ENCODE results near the gene ZFAND5.

Gene ZFAND5

GRCh38 chr9:72334658-72335337 lies 30.2 kb downstream of the ZFAND5 start:
- no peak for DNase-seq (ENCODE audit: extremely low spot score)
- POLR2A ChIA-PET: no interaction called here
- CTCF ChIA-PET: no interaction called here
- TF ChIP-seq TARDBP (IDR thresholded peaks at IDR 0.05) (no peak), FOXA1 (IDR thresholded peaks at IDR 0.05) (no peak)

GRCh38 chr9:72333709-72334108 lies 31.3 kb downstream of the ZFAND5 start:
- no peak for TF ChIP-seq FOXK2 (IDR thresholded peaks at IDR 0.05)
- TF ChIP-seq FOXA1 (IDR thresholded peaks at IDR 0.05): no peak
- TF ChIP-seq ARNT (IDR thresholded peaks at IDR 0.05): no peak
- no peak for TF ChIP-seq L3MBTL2 (conservative IDR thresholded peaks at IDR 0.05)
- TF ChIP-seq ZNF384 (IDR thresholded peaks at IDR 0.05): no peak
- no peak for TF ChIP-seq TARDBP (IDR thresholded peaks at IDR 0.05)
- no peak for TF ChIP-seq ELF4 (IDR thresholded peaks at IDR 0.05)
- TF ChIP-seq SUZ12 (IDR thresholded peaks at IDR 0.05): no peak
- TF ChIP-seq PKNOX1 (IDR thresholded peaks at IDR 0.05): no peak
- DNase-seq (ENCODE audit: extremely low spot score): peak; percentile 12
- ChIA-PET CTCF (no interaction called here), POLR2A (no interaction called here)

- ChIA-PET POLR2A (no interaction called here), CTCF (no interaction called here)
- no peak for TF ChIP-seq LEF1 (IDR thresholded peaks at IDR 0.05; ENCODE audit: borderline replicate concordance)
- TF ChIP-seq CTBP1 (IDR thresholded peaks at IDR 0.05; ENCODE audit: borderline replicate concordance): no peak
- no peak for TF ChIP-seq PKNOX1 (IDR thresholded peaks at IDR 0.05)
- no peak for TF ChIP-seq L3MBTL2 (conservative IDR thresholded peaks at IDR 0.05)
- no peak for TF ChIP-seq FOXM1 (IDR thresholded peaks at IDR 0.05; ENCODE audit: borderline replicate concordance)
- no peak for TF ChIP-seq NFRKB (IDR thresholded peaks at IDR 0.05)
- TF ChIP-seq FOXK2 (IDR thresholded peaks at IDR 0.05): no peak
- TF ChIP-seq TARDBP (IDR thresholded peaks at IDR 0.05): no peak
- no peak for TF ChIP-seq FOXA1 (IDR thresholded peaks at IDR 0.05)
- TF ChIP-seq BHLHE40 (IDR thresholded peaks at IDR 0.05; ENCODE audit: borderline replicate concordance): no peak
- TF ChIP-seq SP1 (IDR thresholded peaks at IDR 0.05): no peak
- TF ChIP-seq ARNT (IDR thresholded peaks at IDR 0.05): no peak
- no peak for TF ChIP-seq SUZ12 (IDR thresholded peaks at IDR 0.05)
- no peak for TF ChIP-seq ZNF384 (IDR thresholded peaks at IDR 0.05)
- no peak for DNase-seq (ENCODE audit: extremely low spot score)
Measured at GRCh38 chr9:72333197-72333596, 31.8 kb downstream of the ZFAND5 start.

GRCh38 chr9:72332351-72332750 lies 32.7 kb downstream of the ZFAND5 start:
- CTCF ChIA-PET: no interaction called here
- no peak for TF ChIP-seq FOXM1 (IDR thresholded peaks at IDR 0.05; ENCODE audit: borderline replicate concordance)
- no peak for TF ChIP-seq FOXK2 (IDR thresholded peaks at IDR 0.05)
- no peak for TF ChIP-seq SUZ12 (IDR thresholded peaks at IDR 0.05)
- no peak for TF ChIP-seq HDGF (IDR thresholded peaks at IDR 0.05; ENCODE audit: borderline replicate concordance)
- no peak for TF ChIP-seq PKNOX1 (IDR thresholded peaks at IDR 0.05)
- no peak for TF ChIP-seq SP1 (IDR thresholded peaks at IDR 0.05)
- no peak for TF ChIP-seq NFRKB (IDR thresholded peaks at IDR 0.05)
- TF ChIP-seq FOXA1 (IDR thresholded peaks at IDR 0.05): no peak
- no peak for TF ChIP-seq ZNF384 (IDR thresholded peaks at IDR 0.05)
- no peak for TF ChIP-seq CTBP1 (IDR thresholded peaks at IDR 0.05; ENCODE audit: borderline replicate concordance)
- POLR2A ChIA-PET: no interaction called here

GRCh38 chr9:72327631-72328030 lies 37.4 kb downstream of the ZFAND5 start:
- no peak for DNase-seq (ENCODE audit: extremely low spot score)
- CTCF ChIA-PET: no interaction called here
- POLR2A ChIA-PET: no interaction called here
- TF ChIP-seq HDGF (IDR thresholded peaks at IDR 0.05; ENCODE audit: borderline replicate concordance): no peak
- no peak for TF ChIP-seq NFRKB (IDR thresholded peaks at IDR 0.05)
- TF ChIP-seq FOXK2 (IDR thresholded peaks at IDR 0.05): no peak
- no peak for TF ChIP-seq TARDBP (IDR thresholded peaks at IDR 0.05)
- TF ChIP-seq BHLHE40 (IDR thresholded peaks at IDR 0.05; ENCODE audit: borderline replicate concordance): no peak
- TF ChIP-seq ELF4 (IDR thresholded peaks at IDR 0.05): no peak
- TF ChIP-seq LEF1 (IDR thresholded peaks at IDR 0.05; ENCODE audit: borderline replicate concordance): no peak
- TF ChIP-seq FOXA1 (IDR thresholded peaks at IDR 0.05): no peak
- TF ChIP-seq SUZ12 (IDR thresholded peaks at IDR 0.05): no peak
- no peak for TF ChIP-seq CTBP1 (IDR thresholded peaks at IDR 0.05; ENCODE audit: borderline replicate concordance)
- TF ChIP-seq PKNOX1 (IDR thresholded peaks at IDR 0.05): no peak
- TF ChIP-seq SP1 (IDR thresholded peaks at IDR 0.05): no peak
- TF ChIP-seq FOXM1 (IDR thresholded peaks at IDR 0.05; ENCODE audit: borderline replicate concordance): no peak
- TF ChIP-seq ARNT (IDR thresholded peaks at IDR 0.05): no peak
- TF ChIP-seq L3MBTL2 (conservative IDR thresholded peaks at IDR 0.05): no peak
- no peak for TF ChIP-seq ZNF384 (IDR thresholded peaks at IDR 0.05)

More at GRCh38 chr9:72332351-72332750, 32.7 kb downstream of the ZFAND5 start:
- DNase-seq (ENCODE audit: extremely low spot score): no peak

- no peak for DNase-seq (ENCODE audit: extremely low spot score)
- POLR2A ChIA-PET: no interaction called here
- CTCF ChIA-PET: no interaction called here
Measured at GRCh38 chr9:72326641-72327040, 38.4 kb downstream of the ZFAND5 start.

More at GRCh38 chr9:72326641-72327040, 38.4 kb downstream of the ZFAND5 start:
- no peak for TF ChIP-seq HDGF (IDR thresholded peaks at IDR 0.05; ENCODE audit: borderline replicate concordance)
- no peak for TF ChIP-seq L3MBTL2 (conservative IDR thresholded peaks at IDR 0.05)
- TF ChIP-seq ELF4 (IDR thresholded peaks at IDR 0.05): no peak
- TF ChIP-seq BHLHE40 (IDR thresholded peaks at IDR 0.05; ENCODE audit: borderline replicate concordance): no peak
- TF ChIP-seq TARDBP (IDR thresholded peaks at IDR 0.05): no peak
- TF ChIP-seq ARNT (IDR thresholded peaks at IDR 0.05): no peak
- no peak for TF ChIP-seq FOXK2 (IDR thresholded peaks at IDR 0.05)
- no peak for TF ChIP-seq FOXM1 (IDR thresholded peaks at IDR 0.05; ENCODE audit: borderline replicate concordance)
- TF ChIP-seq SUZ12 (IDR thresholded peaks at IDR 0.05): no peak
- TF ChIP-seq PKNOX1 (IDR thresholded peaks at IDR 0.05): no peak
